ENCODE results near the gene FANCC.

- TF ChIP-seq FOSL1 (IDR thresholded peaks at IDR 0.05; ENCODE audit: low read depth) = no peak
- no peak for TF ChIP-seq EZH2phosphoT487 (IDR thresholded peaks at IDR 0.05; ENCODE audit: borderline replicate concordance)
Observed at GRCh38 chr9:95060234-95060633, 257.3 kb downstream of the FANCC start.
